Lower lobe of right lung (tissue), 2 donors: ENCODE data around the gene SDC1. TPM values are rescaled to one million over a fixed set of nuclear protein-coding genes. Genes with fewer than 3 reads are reported as not detected.
A peak's percentile ranks its signal among the peaks of the same experiment; 100 is the strongest.

ENCODE experiments used
- ATAC-seq, 2 donors: fragments of 200-7000 bp; cut with Tn5 transposase; one replicate each; pipeline ENCODE4 v1.9.1; 2020 to 2022; ENCODE audit warnings: mild to moderate bottlenecking in 2 of 2, moderate library complexity in 2 of 2
- DNase-seq: peaks from one replicate; pipeline ENCODE4 v3.0.0-alpha.2; 2020
- H3K27ac ChIP-seq: fragments of 200-600 bp; one replicate; pipeline ENCODE4 v1.8.0; 2022
- H3K27me3 ChIP-seq: fragments of 200-600 bp; one replicate; pipeline ENCODE4 v1.8.0; 2022; ENCODE audit warnings: low read depth
- H3K36me3 ChIP-seq: fragments of 200-600 bp; one replicate; pipeline ENCODE4 v1.8.0; 2022; ENCODE audit warnings: mild to moderate bottlenecking
- H3K4me1 ChIP-seq: fragments of 200-600 bp; one replicate; pipeline ENCODE4 v1.8.0; 2022
- H3K4me3 ChIP-seq: fragments of 200-600 bp; one replicate; pipeline ENCODE4 v1.8.0; 2022; ENCODE audit warnings: mild to moderate bottlenecking
- H3K9me3 ChIP-seq: fragments of 200-600 bp; one replicate; pipeline ENCODE4 v1.8.0; 2022
- CTCF ChIP-seq: fragments of 200-600 bp; IDR thresholded peaks from one replicate; pipeline ENCODE4 v1.8.0; 2022; ENCODE audit warnings: antibody characterized with exemption, mild to moderate bottlenecking
- intact Hi-C: fragments of 100-400 bp; cut with DNase I; formaldehyde crosslinking; loops from one replicate; pipeline ENCODE4 v1.11.0; 2022
- total RNA-seq: library from RNA; stranded (reverse); fragmentation: NEBNext Ultra II Directional; extraction: Animal tissue kit (Norgen Biotek cat#: 25700); gene quantifications from one replicate; pipeline ENCODE4 v1.2.1, GENCODE V29; 2021
- donor health status: DM: no; HTN: yes; CAD: no; lungs with severe emphysema.

The SDC1 gene
- total RNA-seq, 1 donor from 2014 or later: 90.0 TPM

- Histone ChIP-seq H3K4me3 (no peak overlapping the region), H3K27ac (peak overlapping the region; percentile 79), H3K9me3 (no peaks in the 10 kb centered on the region), H3K36me3 (peaks cover 20% of the 10 kb centered on the region), H3K4me1 (peaks cover 41% of the 10 kb centered on the region), H3K27me3 (no peaks in the 10 kb centered on the region)
- intact Hi-C loops: no loop called here
- TF ChIP-seq CTCF: no peak
- DNase-seq (no peak), ATAC-seq (no peak)
These were observed 19.9 kb downstream of the SDC1 start for GRCh38 chr2:20205069-20205468.

- intact Hi-C loops: no loop called here
- DNase-seq (no peak), ATAC-seq (peak in 1 of 2 donors; percentile 15)
- no peak overlapping the region for H3K4me3 ChIP-seq
- TF ChIP-seq CTCF: no peak
- H3K36me3 ChIP-seq: peaks cover 20% of the 10 kb centered on the region
- H3K9me3 ChIP-seq: no peaks in the 10 kb centered on the region
- peaks cover 44% of the 10 kb centered on the region for H3K4me1 ChIP-seq
- H3K27me3 ChIP-seq: no peaks in the 10 kb centered on the region
- H3K27ac ChIP-seq: no peak overlapping the region
These were observed 21.3 kb downstream of the SDC1 start for GRCh38 chr2:20203521-20204225.

- DNase-seq: no peak
- peaks cover 47% of the 10 kb centered on the region for H3K4me1 ChIP-seq
These were observed 21.9 kb downstream of the SDC1 start for GRCh38 chr2:20203072-20203471.

GRCh38 chr2:20201671-20202070 is 23.3 kb downstream of the SDC1 start:
- no peaks in the 10 kb centered on the region for H3K27me3 ChIP-seq
- H3K36me3 ChIP-seq: peaks cover 20% of the 10 kb centered on the region
- no peak overlapping the region for H3K27ac ChIP-seq
- no peak for TF ChIP-seq CTCF
- DNase-seq (no peak), ATAC-seq (no peak)
- no peaks in the 10 kb centered on the region for H3K9me3 ChIP-seq
- no peak overlapping the region for H3K4me3 ChIP-seq
- H3K4me1 ChIP-seq: peaks cover 36% of the 10 kb centered on the region
- intact Hi-C loops: no loop called here

More at GRCh38 chr2:20203072-20203471, 21.9 kb downstream of the SDC1 start:
- H3K27me3 ChIP-seq: no peaks in the 10 kb centered on the region
- H3K9me3 ChIP-seq: no peaks in the 10 kb centered on the region
- intact Hi-C loops: no loop called here
- no peak overlapping the region for H3K4me3 ChIP-seq
- no peak overlapping the region for H3K27ac ChIP-seq
- TF ChIP-seq CTCF: no peak
- no peak for ATAC-seq
- H3K36me3 ChIP-seq: peaks cover 20% of the 10 kb centered on the region

- Histone ChIP-seq H3K36me3 (peaks cover 20% of the 10 kb centered on the region), H3K9me3 (no peaks in the 10 kb centered on the region), H3K4me3 (no peak overlapping the region), H3K4me1 (peaks cover 29% of the 10 kb centered on the region), H3K27me3 (no peaks in the 10 kb centered on the region), H3K27ac (no peak overlapping the region)
- no peak for TF ChIP-seq CTCF
- intact Hi-C loops: no loop called here
- no peak for ATAC-seq
- no peak for DNase-seq
These were observed 24.0 kb downstream of the SDC1 start for GRCh38 chr2:20200697-20201555.
